Measurements from ENCODE around the gene C17orf100.
A peak's percentile ranks its signal among the peaks of the same experiment; 100 is the strongest.

Gene C17orf100

GRCh38 chr17:6636105-6636504 is 15.5 kb upstream of the C17orf100 start:
- TF ChIP-seq CTCF (IDR thresholded peaks at IDR 0.05; ENCODE audit: low read depth, low read length), result no peak
- no peak overlapping the region for H3K4me3 ChIP-seq (ENCODE audit: low read depth, low read length)

GRCh38 chr17:6636616-6637457 is 14.7 kb upstream of the C17orf100 start:
- TF ChIP-seq CTCF (IDR thresholded peaks at IDR 0.05; ENCODE audit: low read depth, low read length), result no peak
- H3K4me3 ChIP-seq (ENCODE audit: low read depth, low read length), result no peak overlapping the region

GRCh38 chr17:6637458-6637840 is 14.1 kb upstream of the C17orf100 start:
- TF ChIP-seq CTCF (IDR thresholded peaks at IDR 0.05; ENCODE audit: low read depth, low read length), result no peak
- H3K4me3 ChIP-seq (ENCODE audit: low read depth, low read length), result no peak overlapping the region

GRCh38 chr17:6638046-6638908 is 13.3 kb upstream of the C17orf100 start:
- TF ChIP-seq CTCF (IDR thresholded peaks at IDR 0.05; ENCODE audit: low read depth, low read length), result no peak
- no peak overlapping the region for H3K4me3 ChIP-seq (ENCODE audit: low read depth, low read length)

GRCh38 chr17:6639014-6639585 is 12.5 kb upstream of the C17orf100 start:
- no peak for TF ChIP-seq CTCF (IDR thresholded peaks at IDR 0.05; ENCODE audit: low read depth, low read length)
- H3K4me3 ChIP-seq (ENCODE audit: low read depth, low read length), result peak overlapping the region; percentile 90

GRCh38 chr17:6639586-6640535 is 11.7 kb upstream of the C17orf100 start:
- H3K4me3 ChIP-seq (ENCODE audit: low read depth, low read length), result peak overlapping the region; percentile 90
- no peak for TF ChIP-seq CTCF (IDR thresholded peaks at IDR 0.05; ENCODE audit: low read depth, low read length)
